K562 (cell line): Measurements from ENCODE around the gene TMEM218. TPM values are rescaled to one million over a fixed set of nuclear protein-coding genes. Genes with fewer than 3 reads are reported as not detected.

Experiments
- ATAC-seq: fragments of 200-7000 bp; cut with Tn5 transposase; 3 replicates; pipeline ENCODE4 v1.9.1; 2020; ENCODE audit warnings: moderate library complexity
- BruUV-seq: library from RNA; stranded (reverse); fragments of 400-500 nt; replicated peaks from 2 replicates; lab custom pipeline; 2021; lab: Mats Ljungman, UMichigan
- CTCF ChIA-PET: fragments of 300-600 bp; formaldehyde crosslinking; extraction: SDS; loops from one replicate; lab custom pipeline; 2021; ENCODE audit warnings: low intra/inter-chr PET ratio; lab: Yijun Ruan, JAX
- POLR2A ChIA-PET: fragments of 300-600, 350-650 bp; sonication (Branson Sonifier 250); formaldehyde crosslinking; extraction: SDS; loops from one replicate; lab custom pipeline; 2021; ENCODE audit warnings: antibody characterized with exemption, inconsistent platforms; lab: Yijun Ruan, JAX
- DNase-seq, 4 experiments: peaks; one replicate each; pipeline versions ENCODE4 v3.0.0 to v3.0.0-alpha.2; 2011 to 2018; ENCODE audit warnings: low spot score in 3 of 4, mixed read lengths in 3 of 4; ENCODE audit errors: extremely low read depth in 1 of 4
- FAIRE-seq: peaks from 2 replicates; lab custom pipeline; 2011; peaks lifted over from hg19 to GRCh38; lab: Jason Lieb, UNC
- H2AFZ ChIP-seq: 2 replicates; pipeline ENCODE4 v1.6.0; 2011; ENCODE audit warnings: low read depth, low read length, control low read depth, inconsistent platforms
- H3K27ac ChIP-seq: fragments of 200-600 bp; 3 replicates; pipeline ENCODE4 v1.8.0; 2011; ENCODE audit warnings: low read depth, mild to moderate bottlenecking, control low read depth, inconsistent platforms, low read length, moderate library complexity, mixed read lengths; ENCODE audit errors: extremely low read depth
- H3K27me3 ChIP-seq, 2 experiments: fragments of 300-600 bp in 1 of 2; 2 replicates in 1 of 2; 3 replicates in 1 of 2; pipeline versions ENCODE4 v1.6.0 to v1.8.0; 2011; ENCODE audit warnings: inconsistent platforms in 2 of 2, low read length in 2 of 2, mild to moderate bottlenecking in 1 of 2, mixed read lengths in 1 of 2, moderate library complexity in 1 of 2; ENCODE audit not compliant: control insufficient read depth in 2 of 2, insufficient read depth in 2 of 2
- H3K36me3 ChIP-seq: fragments of 300-600 bp; 3 replicates; pipeline ENCODE4 v1.8.0; 2011; ENCODE audit warnings: mild to moderate bottlenecking, low read length, inconsistent platforms; ENCODE audit not compliant: control insufficient read depth, insufficient read depth
- H3K4me1 ChIP-seq, 2 experiments: fragments of 200-600 bp in 1 of 2; replicated peaks in 1 of 2; 2 replicates in 1 of 2; 3 replicates in 1 of 2; pipeline versions ENCODE4 v1.5.1 to v1.8.0; 2011; ENCODE audit warnings: inconsistent platforms in 2 of 2, low read length in 2 of 2, mild to moderate bottlenecking in 1 of 2, mixed read lengths in 1 of 2, moderate library complexity in 1 of 2; ENCODE audit not compliant: control insufficient read depth in 2 of 2, insufficient read depth in 2 of 2
- H3K4me2 ChIP-seq: 2 replicates; pipeline ENCODE4 v1.6.1; 2011; ENCODE audit warnings: low read length, control low read depth, inconsistent platforms, mixed read lengths; ENCODE audit not compliant: insufficient read depth
- H3K4me3 ChIP-seq: fragments of 200-600 bp; sonication (generic), shearing (Covaris generic); 2 replicates; pipeline ENCODE4 v1.5.1; 2016; ENCODE audit warnings: control low read depth, inconsistent platforms
- H3K79me2 ChIP-seq: fragments of 200-600 bp; 3 replicates; pipeline ENCODE4 v1.8.0; 2011; ENCODE audit warnings: low read length, inconsistent platforms; ENCODE audit not compliant: control insufficient read depth, insufficient read depth
- H3K9ac ChIP-seq, 2 experiments: 2 replicates each; pipeline versions ENCODE4 v1.6.0 to v1.6.1; 2011; ENCODE audit warnings: low read depth in 2 of 2, low read length in 2 of 2, control low read depth in 1 of 2, inconsistent platforms in 1 of 2, mild to moderate bottlenecking in 1 of 2, mixed read lengths in 1 of 2; ENCODE audit not compliant: insufficient read depth in 1 of 2
- H3K9me1 ChIP-seq: one replicate; pipeline ENCODE4 v1.6.0; 2011; ENCODE audit warnings: inconsistent platforms, mild to moderate bottlenecking, low read length, moderate library complexity; ENCODE audit not compliant: control insufficient read depth, insufficient read depth
- H3K9me3 ChIP-seq: replicated peaks from 2 replicates; pipeline ENCODE4 v1.5.1; 2011; ENCODE audit warnings: low read depth, low read length, inconsistent platforms; ENCODE audit not compliant: control insufficient read depth, insufficient read depth
- H4K20me1 ChIP-seq: replicated peaks from 2 replicates; pipeline ENCODE4 v1.6.1; 2011; ENCODE audit warnings: low read length, inconsistent platforms, mixed read lengths; ENCODE audit not compliant: control insufficient read depth, insufficient read depth
- ARID4B ChIP-seq: sonication (generic); formaldehyde crosslinking; IDR thresholded peaks from 2 replicates; pipeline ENCODE4 v1.8.0; 2022; ENCODE audit warnings: mild to moderate bottlenecking, missing genetic modification reagents
- CBX5 ChIP-seq: IDR thresholded peaks from 2 replicates; pipeline ENCODE4 v1.6.1; 2014; ENCODE audit warnings: low read depth, borderline replicate concordance
- ERF ChIP-seq: fragments of 450-650 bp; formaldehyde crosslinking; IDR thresholded peaks from 2 replicates; pipeline ENCODE4 v1.4.0; 2020; ENCODE audit warnings: mild to moderate bottlenecking, mixed read lengths
- POLR2AphosphoS5 ChIP-seq: IDR thresholded peaks from 2 replicates; pipeline ENCODE4 v1.6.1; 2011; ENCODE audit warnings: mild to moderate bottlenecking, low read depth, low read length, moderate library complexity; ENCODE audit not compliant: control insufficient read depth, insufficient read depth
- TCF3 ChIP-seq: sonication (generic); formaldehyde crosslinking; IDR thresholded peaks from 2 replicates; pipeline ENCODE4 v1.4.0; 2020; ENCODE audit warnings: mild to moderate bottlenecking, missing genetic modification reagents
- UBTF ChIP-seq, 2 experiments: IDR thresholded peaks; 2 replicates each; pipeline ENCODE4 v1.6.1; 2012; ENCODE audit warnings: improper control_type of control experiment in 2 of 2, low read depth in 2 of 2, low read length in 2 of 2, borderline replicate concordance in 1 of 2
- WGBS: fragments of 100-300 bp; shearing (Covaris generic); methylation state at CpG from one replicate; pipeline ENCODE4 v1.1.6; 2016; ENCODE audit warnings: low coverage, mixed read lengths; ENCODE audit not compliant: insufficient coverage; ENCODE audit errors: missing lambda C conversion rate; 5-methylcytosine and 5-hydroxymethylcytosine counted together
- in situ Hi-C: fragments of 300-500 bp; cut with MboI; formaldehyde crosslinking; loops from 4 replicates; pipeline ENCODE4 v1.15.0; 2018; ENCODE audit warnings: inconsistent platforms, mixed read lengths
- intact Hi-C: fragments of 100-400 bp; cut with micrococcal nuclease; formaldehyde crosslinking; loops from 2 replicates; pipeline ENCODE4 v1.14.2; 2022
- polyA plus RNA-seq, 8 experiments: library from polyadenylated mRNA; depleted of rRNA in 4 of 8; stranded (reverse) in 5 of 8; unstranded in 3 of 8; fragments of >200 nt; fragmentation: Nextera tagmentation in 2 of 8; fragmentation: Illumina TruSeq in 1 of 8; extraction: Ambion mirVana in 2 of 8; extraction: Trizol in 1 of 8; gene quantifications; 2 replicates each; pipeline versions ENCODE4 v1.2.1 to v1.2.3, GENCODE V29; 2011 to 2014; ENCODE audit warnings: inconsistent platforms in 1 of 8, missing spikeins in 1 of 8
- total RNA-seq, 7 experiments: library from RNA; depleted of rRNA in 6 of 7; stranded (reverse); fragments of >200 nt in 6 of 7; fragmentation: Illumina TruSeq in 2 of 7; extraction: Trizol in 2 of 7; gene quantifications; 2 replicates each; pipeline versions ENCODE4 v1.2.1 to v1.2.3, GENCODE V29; 2011 to 2021; ENCODE audit warnings: low replicate concordance in 1 of 7

TMEM218 gene
- total and polyA plus RNA-seq, 9 of the 15 experiments (the other 6 are each of a cell fraction or from before 2014, with no cell fraction given) = 13.4 to 32.2 (median 25.4) TPM

GRCh38 chr11:125100136-125100535 lies 11.3 kb downstream of the TMEM218 start (continued):
- TF ChIP-seq ARID4B (CRISPR knock-in tag) = no peak

- intact Hi-C loops = loop anchor here (5.0 kb wide), 1 partner anchor 778 kb away; no protein-coding TSS in a partner anchor
- in situ Hi-C loops = no loop called here
- DNase-seq (no peak), ATAC-seq (no peak), FAIRE-seq (no peak)
- WGBS = 52% methylated on average over 2 of the region's 2 CpGs
- Histone ChIP-seq H3K79me2 (no peaks in the 10 kb centered on the region), H3K4me2 (no peak overlapping the region), H3K9ac (no peak overlapping the region), H3K27ac (no peak overlapping the region), H3K36me3 (peaks cover 13% of the 10 kb centered on the region; the same call in 1 of the 3 replicates), H3K27me3 (no peaks in the 10 kb centered on the region), H3K4me1 (peaks cover 0 to 7% of the 10 kb centered on the region in 2 experiments; a peak in 2 of 5 replicates), H3K4me3 (no peak overlapping the region), H3K9me1 (no peaks in the 10 kb centered on the region), H3K9me3 (no peaks in the 10 kb centered on the region), H2AFZ (no peak overlapping the region), H4K20me1 (0 out of 2 replicates have a peak, but pooled peaks cover 3% of the 10 kb centered on the region)
- BruUV-seq = no TSS peak
- TF ChIP-seq CBX5 (no peak), ERF (CRISPR knock-in tag) (no peak), UBTF (IDR thresholded peaks at IDR 0.05; ENCODE audit: borderline replicate concordance in 1 of 2, low read depth in 2 of 2, low read length in 2 of 2) (no peak), TCF3 (CRISPR knock-in tag) (no peak), POLR2AphosphoS5 (no peak)
- CTCF ChIA-PET = no interaction called here
- POLR2A ChIA-PET = no interaction called here
These were observed 16.7 kb downstream of the TMEM218 start for GRCh38 chr11:125094731-125095130.
